Muscle layer of colon (tissue), 2 donors: ENCODE results near the gene RLN2.

Source experiments
- H3K27ac ChIP-seq: one replicate; pipeline ENCODE4 v1.7.0; 2013; ENCODE audit warnings: low read depth, mild to moderate bottlenecking, low read length, moderate library complexity
- H3K27me3 ChIP-seq, 2 donors: one replicate each; pipeline ENCODE4 v1.7.0; 2013; ENCODE audit warnings: low read length in 2 of 2, mild to moderate bottlenecking in 2 of 2; ENCODE audit not compliant: insufficient read depth in 2 of 2, control insufficient read depth in 1 of 2
- H3K36me3 ChIP-seq: one replicate; pipeline ENCODE4 v1.7.0; 2013; ENCODE audit warnings: mild to moderate bottlenecking, low read length; ENCODE audit not compliant: insufficient read depth
- H3K4me1 ChIP-seq: one replicate; pipeline ENCODE4 v1.7.0; 2013; ENCODE audit warnings: mild to moderate bottlenecking, low read length; ENCODE audit not compliant: insufficient read depth
- H3K4me3 ChIP-seq, 2 donors: one replicate each; pipeline ENCODE4 v1.7.0; 2013; ENCODE audit warnings: low read length in 2 of 2, low read depth in 1 of 2, mild to moderate bottlenecking in 1 of 2, moderate library complexity in 1 of 2
- H3K9ac ChIP-seq: one replicate; pipeline ENCODE4 v1.7.0; 2013; ENCODE audit warnings: low read length
- H3K9me3 ChIP-seq: one replicate; pipeline ENCODE4 v1.7.0; 2013; ENCODE audit warnings: mild to moderate bottlenecking, low read length
- donor health status: abdominal sarcoma.
- donor health status: Adenocarcinoma of cecum.

Gene RLN2

DNA sequence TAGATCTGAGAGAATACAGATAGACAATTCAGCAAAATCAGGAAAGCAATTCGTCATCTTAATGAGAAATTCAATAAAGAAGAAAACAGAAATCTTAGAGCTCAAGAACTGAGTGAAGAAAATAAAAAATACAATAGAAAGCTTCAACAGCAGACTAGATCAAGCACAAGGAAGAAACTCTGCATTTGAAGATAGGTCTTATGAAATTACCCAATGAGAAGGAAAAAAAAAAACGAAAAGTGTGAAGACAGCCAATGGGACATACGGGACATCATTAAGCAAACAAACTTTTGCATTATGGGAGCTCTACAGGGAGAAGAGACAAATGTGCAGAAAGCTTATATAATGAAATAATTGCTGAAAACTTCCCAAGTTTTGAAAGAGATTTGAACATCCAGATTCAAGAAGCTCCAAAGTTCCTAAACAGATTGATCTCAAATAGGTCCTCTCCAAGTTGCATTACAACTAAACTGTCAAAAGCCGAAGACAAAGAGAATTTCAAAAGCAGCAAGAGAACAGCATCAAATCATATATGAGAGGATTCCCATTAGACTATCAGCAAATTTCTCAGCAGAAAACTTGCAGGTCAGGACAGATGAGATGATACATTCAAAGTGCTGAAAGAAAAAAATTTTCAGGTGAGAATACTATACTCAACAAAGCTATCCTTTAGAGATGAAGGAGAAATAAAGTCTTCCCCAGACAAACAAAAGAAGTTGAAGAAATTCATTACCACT is 10.8 kb upstream of the RLN2 start:
- H3K4me3 ChIP-seq, result no peak overlapping the region
- H3K4me1 ChIP-seq, result no peaks in the 10 kb centered on the region
- H3K27me3 ChIP-seq, result no peaks in the 10 kb centered on the region
- H3K9ac ChIP-seq, result no peak overlapping the region
- H3K36me3 ChIP-seq, result no peaks in the 10 kb centered on the region
- H3K9me3 ChIP-seq, result no peaks in the 10 kb centered on the region
- H3K27ac ChIP-seq, result no peak overlapping the region

DNA sequence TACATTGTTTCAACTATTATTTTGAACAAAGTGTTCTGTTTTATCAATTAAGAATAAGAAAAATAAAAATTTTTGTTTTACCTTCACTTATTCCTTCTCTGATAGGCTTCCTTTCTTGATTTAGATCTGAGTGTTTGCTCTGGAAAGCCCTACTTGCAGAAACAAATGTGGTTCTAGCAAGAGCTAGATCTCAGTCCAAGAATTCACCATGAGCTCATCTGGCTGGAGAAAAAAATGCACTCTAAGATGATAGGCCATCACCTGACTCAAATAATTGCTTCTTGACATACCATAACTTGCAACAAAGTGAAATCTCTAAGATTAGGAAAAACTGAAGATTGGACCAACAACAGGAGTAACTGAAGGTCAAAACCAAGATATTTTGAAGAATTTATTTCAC is 6.3 kb upstream of the RLN2 start:
- Histone ChIP-seq H3K36me3 (no peaks in the 10 kb centered on the region), H3K9ac (no peak overlapping the region), H3K27me3 (no peaks in the 10 kb centered on the region), H3K27ac (no peak overlapping the region), H3K4me1 (no peaks in the 10 kb centered on the region), H3K4me3 (no peak overlapping the region), H3K9me3 (no peaks in the 10 kb centered on the region)

DNA sequence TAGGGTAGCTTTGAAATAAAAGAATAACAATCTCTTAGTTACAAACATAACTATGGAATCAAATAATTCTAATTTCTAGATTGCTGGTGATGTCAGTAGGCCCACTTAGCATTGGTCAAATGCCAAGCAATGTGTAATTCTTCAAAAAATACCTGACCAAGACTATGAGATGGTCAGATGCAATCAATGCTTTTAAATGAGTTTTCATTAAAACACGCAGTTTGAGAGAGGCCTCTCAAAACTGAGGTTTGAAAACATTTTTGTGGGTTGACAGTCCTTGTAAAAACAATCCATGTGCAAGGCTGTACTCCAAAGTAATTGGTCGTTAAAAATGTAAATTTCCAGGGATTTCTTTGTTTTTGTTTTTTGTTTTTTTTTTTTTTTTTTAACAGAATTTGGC is 1.2 kb upstream of the RLN2 start:
- no peaks in the 10 kb centered on the region for H3K36me3 ChIP-seq
- no peaks in the 10 kb centered on the region for H3K27me3 ChIP-seq
- no peaks in the 10 kb centered on the region for H3K9me3 ChIP-seq
- H3K9ac ChIP-seq, result no peak overlapping the region
- no peak overlapping the region for H3K27ac ChIP-seq
- H3K4me3 ChIP-seq, result no peak overlapping the region
- no peaks in the 10 kb centered on the region for H3K4me1 ChIP-seq

DNA sequence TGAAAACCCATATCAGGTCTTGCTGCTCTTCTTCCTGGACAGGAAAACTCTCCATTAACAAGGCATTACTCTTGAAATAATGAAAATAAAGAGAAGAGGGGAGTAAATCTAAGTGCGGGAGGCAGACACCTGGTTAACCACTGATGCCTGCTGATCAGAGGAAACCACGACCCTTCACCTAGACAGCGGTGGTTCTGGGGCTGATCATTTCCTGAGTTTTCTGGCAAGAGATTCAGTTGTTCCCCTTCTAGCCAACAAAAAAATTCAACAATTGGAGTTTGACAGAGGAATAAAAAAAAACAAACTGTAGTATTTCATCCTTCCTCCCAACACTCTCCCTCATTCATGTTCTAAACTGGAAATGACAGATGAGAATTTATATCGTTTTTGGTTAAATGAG is 3.0 kb downstream of the RLN2 start:
- Histone ChIP-seq H3K4me3 (no peak overlapping the region), H3K9ac (no peak overlapping the region), H3K9me3 (no peaks in the 10 kb centered on the region), H3K36me3 (no peaks in the 10 kb centered on the region), H3K27ac (no peak overlapping the region), H3K4me1 (no peaks in the 10 kb centered on the region), H3K27me3 (no peaks in the 10 kb centered on the region)

DNA sequence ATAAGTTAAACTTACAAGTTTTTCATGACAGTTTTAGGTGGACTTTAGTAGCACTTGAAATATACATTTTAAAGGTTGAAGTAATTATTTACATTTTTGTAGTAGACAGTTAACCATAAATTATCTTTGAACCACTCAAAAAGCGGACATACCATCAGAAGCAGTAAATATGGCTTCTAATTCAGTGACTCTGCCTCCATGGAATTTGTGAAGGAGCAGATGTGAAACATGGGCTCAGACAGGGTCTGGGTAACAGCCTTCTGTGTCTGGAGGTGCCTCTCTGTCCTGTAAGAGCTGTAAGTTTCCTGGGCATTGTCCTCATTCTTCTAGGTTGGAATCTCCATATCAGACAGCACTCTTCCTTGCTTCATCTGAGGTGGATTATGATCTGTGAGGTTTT is 12.4 kb downstream of the RLN2 start:
- no peak overlapping the region for H3K27ac ChIP-seq
- no peaks in the 10 kb centered on the region for H3K4me1 ChIP-seq
- no peak overlapping the region for H3K4me3 ChIP-seq

DNA sequence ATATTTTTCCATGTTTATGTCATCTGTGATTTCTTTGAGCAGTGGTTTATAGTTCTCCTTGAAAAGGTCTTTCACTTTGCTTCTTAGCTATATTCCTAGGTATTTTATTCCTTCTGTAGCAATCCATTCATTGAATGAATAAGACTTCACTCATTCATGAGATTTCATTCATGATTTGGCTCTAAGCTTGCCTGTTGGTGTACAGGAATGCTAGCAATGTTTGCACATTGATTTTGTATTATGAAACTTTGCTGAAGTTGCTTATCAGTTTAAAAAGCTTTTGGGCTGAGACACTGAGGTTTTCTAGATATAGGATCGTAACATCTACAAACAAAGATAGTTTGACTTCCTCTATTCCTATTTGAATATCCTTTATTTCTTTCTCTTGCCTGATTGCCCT is 15.9 kb downstream of the RLN2 start:
- Histone ChIP-seq H3K4me3 (no peak overlapping the region), H3K36me3 (no peaks in the 10 kb centered on the region), H3K9me3 (no peaks in the 10 kb centered on the region), H3K4me1 (no peaks in the 10 kb centered on the region), H3K27ac (no peak overlapping the region), H3K27me3 (no peaks in the 10 kb centered on the region), H3K9ac (no peak overlapping the region)

More for the DNA sequence above, 12.4 kb downstream of the RLN2 start:
- H3K9me3 ChIP-seq, result no peaks in the 10 kb centered on the region
- no peaks in the 10 kb centered on the region for H3K36me3 ChIP-seq
- no peak overlapping the region for H3K9ac ChIP-seq
- no peaks in the 10 kb centered on the region for H3K27me3 ChIP-seq

DNA sequence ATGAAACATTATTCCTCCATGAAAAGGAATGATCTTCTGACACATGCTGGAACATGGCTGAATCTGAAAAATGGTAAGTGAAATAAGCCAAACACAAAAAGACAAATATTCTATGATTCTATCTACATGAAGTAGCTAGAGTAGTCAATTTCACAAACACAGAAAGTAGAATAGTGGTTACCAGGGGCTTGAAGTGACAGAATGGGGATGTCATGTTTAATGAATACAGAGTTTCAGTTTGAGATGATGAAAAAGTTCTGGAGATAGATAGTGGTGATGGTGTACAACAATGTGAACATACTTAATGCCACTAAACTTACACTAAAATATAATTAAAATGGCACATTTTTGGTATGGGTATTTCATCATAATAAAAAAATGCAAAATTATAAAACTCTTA is 18.3 kb downstream of the RLN2 start:
- H3K9me3 ChIP-seq, result no peaks in the 10 kb centered on the region
- H3K27me3 ChIP-seq, result no peaks in the 10 kb centered on the region
- H3K27ac ChIP-seq, result no peak overlapping the region
- no peak overlapping the region for H3K4me3 ChIP-seq
- no peak overlapping the region for H3K9ac ChIP-seq
- H3K4me1 ChIP-seq, result no peaks in the 10 kb centered on the region
- no peaks in the 10 kb centered on the region for H3K36me3 ChIP-seq

DNA sequence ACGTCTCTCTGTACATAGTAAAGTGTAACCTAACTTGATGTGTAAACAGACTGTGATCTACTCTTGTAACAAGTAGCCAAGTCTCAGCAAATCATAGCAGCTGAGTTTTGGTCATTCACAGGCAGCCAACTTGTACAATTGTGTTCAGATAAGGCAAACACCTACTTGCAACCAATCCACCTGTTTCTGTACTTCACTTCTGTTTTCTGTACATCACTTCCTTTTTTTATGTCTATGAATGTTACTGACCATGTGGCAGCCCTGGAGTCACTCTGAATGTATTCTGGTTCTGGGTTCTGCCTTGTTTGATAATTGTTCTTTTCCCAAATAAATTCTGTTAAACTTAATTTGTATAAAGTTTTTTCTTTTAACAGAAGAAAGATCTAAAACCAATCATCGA is 26.0 kb downstream of the RLN2 start:
- no peaks in the 10 kb centered on the region for H3K9me3 ChIP-seq
- no peak overlapping the region for H3K27ac ChIP-seq
- H3K36me3 ChIP-seq, result no peaks in the 10 kb centered on the region
- no peak overlapping the region for H3K4me3 ChIP-seq
- no peaks in the 10 kb centered on the region for H3K4me1 ChIP-seq
- H3K27me3 ChIP-seq, result no peaks in the 10 kb centered on the region
- no peak overlapping the region for H3K9ac ChIP-seq

DNA sequence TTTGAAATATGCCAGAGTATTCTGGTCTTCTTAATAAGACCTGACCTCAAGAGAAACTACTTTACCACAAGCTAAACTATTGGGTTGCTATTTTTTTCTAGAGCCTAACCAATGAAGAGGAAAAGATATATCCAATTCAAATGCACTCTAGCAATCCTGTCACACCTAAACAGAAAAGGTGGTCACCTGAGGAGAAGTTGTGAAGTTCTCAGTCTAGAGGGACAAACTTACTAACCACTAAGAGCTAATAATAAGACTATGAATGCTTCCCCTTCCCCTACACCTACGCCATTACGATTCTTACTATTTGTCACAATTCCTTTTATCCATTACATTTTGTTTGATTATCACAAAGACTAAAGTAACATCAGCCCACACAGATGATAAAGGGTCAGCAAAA is 29.7 kb downstream of the RLN2 start:
- Histone ChIP-seq H3K9me3 (no peaks in the 10 kb centered on the region), H3K27me3 (no peaks in the 10 kb centered on the region), H3K4me1 (no peaks in the 10 kb centered on the region), H3K27ac (no peak overlapping the region), H3K4me3 (no peak overlapping the region), H3K36me3 (no peaks in the 10 kb centered on the region), H3K9ac (no peak overlapping the region)

DNA sequence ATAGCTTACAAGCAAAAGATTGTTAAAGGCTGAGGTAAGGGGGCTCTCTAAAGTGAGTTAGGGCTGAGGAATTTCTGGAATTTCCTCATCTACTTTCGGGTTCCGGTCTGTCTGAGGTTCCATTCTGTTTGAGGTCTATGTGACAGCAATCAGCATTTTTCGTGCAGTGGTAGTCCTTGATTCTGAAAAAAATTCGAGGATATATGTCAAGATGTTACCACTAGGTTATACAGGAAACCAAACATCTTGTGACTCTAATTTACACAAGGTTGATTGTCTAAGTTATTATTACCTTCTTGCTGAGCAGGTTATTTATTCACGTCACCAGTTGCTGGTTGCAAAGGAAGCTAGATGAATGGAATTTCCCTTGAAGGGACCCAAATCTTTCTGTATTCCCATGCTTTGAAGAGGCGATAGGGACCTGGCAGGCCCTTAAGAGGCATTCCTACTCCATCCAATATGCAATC is 35.2 kb downstream of the RLN2 start:
- Histone ChIP-seq H3K9me3 (no peaks in the 10 kb centered on the region), H3K4me1 (no peaks in the 10 kb centered on the region), H3K9ac (no peak overlapping the region), H3K27ac (no peak overlapping the region), H3K36me3 (no peaks in the 10 kb centered on the region), H3K27me3 (no peaks in the 10 kb centered on the region), H3K4me3 (no peak overlapping the region)

DNA sequence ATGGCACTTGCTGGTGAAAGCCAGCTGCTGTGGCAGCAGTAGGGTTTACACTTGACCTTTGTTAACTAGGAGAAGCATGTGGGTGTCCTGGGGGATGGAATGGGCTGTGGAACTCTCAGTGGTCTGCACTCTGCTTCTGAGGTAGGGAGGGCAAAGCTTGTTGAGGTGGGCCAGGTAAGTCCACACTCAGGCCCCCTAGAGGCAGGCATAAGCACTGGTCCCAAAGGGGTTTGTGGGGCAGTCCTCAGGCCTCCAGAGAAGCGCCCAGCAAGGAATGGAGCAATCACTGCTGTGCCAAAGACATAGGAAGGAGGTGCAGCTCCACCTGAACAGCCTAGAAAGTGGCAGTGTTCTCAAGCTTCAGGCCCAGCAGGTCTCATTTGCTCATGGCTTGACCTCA is 38.6 kb downstream of the RLN2 start:
- Histone ChIP-seq H3K4me3 (no peak overlapping the region), H3K9me3 (no peaks in the 10 kb centered on the region), H3K9ac (no peak overlapping the region), H3K36me3 (no peaks in the 10 kb centered on the region), H3K27ac (no peak overlapping the region), H3K27me3 (no peaks in the 10 kb centered on the region), H3K4me1 (no peaks in the 10 kb centered on the region)

DNA sequence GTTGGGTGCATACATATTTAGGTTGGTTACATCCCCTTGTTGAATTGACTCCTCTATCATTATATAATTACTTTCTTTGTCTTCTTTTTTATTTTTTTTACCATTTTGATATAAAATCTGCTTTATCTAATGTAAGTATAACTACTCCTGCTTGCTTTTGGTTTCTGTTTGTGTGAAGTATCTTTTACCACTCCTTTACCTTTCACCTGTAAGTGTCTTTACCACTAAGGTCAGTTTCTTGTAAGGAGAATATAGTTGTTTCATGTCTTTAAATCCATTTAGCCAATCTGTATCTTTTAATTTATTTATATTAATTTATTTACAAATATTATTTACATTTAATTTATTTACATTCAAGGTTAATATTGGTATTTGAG is 40.3 kb downstream of the RLN2 start:
- Histone ChIP-seq H3K4me1 (no peaks in the 10 kb centered on the region), H3K27me3 (no peaks in the 10 kb centered on the region), H3K4me3 (no peak overlapping the region), H3K9me3 (no peaks in the 10 kb centered on the region), H3K27ac (no peak overlapping the region), H3K36me3 (no peaks in the 10 kb centered on the region), H3K9ac (no peak overlapping the region)
